PC-9 (cell line): ENCODE results near the gene BCL11A. TPM values are rescaled to one million over a fixed set of nuclear protein-coding genes. Genes with fewer than 3 reads are reported as not detected.

Experiments
- BruUV-seq: library from RNA; stranded (reverse); fragments of 400-500 nt; replicated peaks from 2 replicates; lab custom pipeline; 2021; lab: Mats Ljungman, UMichigan
- CTCF ChIA-PET: fragments of 300-600 bp; sonication (Branson Sonifier 250); formaldehyde crosslinking; loops from one replicate; lab custom pipeline; 2022; ENCODE audit warnings: antibody characterized with exemption; lab: Charles Lee
- POLR2A ChIA-PET: fragments of 300-600 bp; sonication (Branson Sonifier 250); formaldehyde crosslinking; loops from one replicate; lab custom pipeline; 2022; ENCODE audit warnings: antibody characterized with exemption; ENCODE audit not compliant: unreplicated experiment; lab: Charles Lee
- DNase-seq, 2 experiments: peaks; one replicate each; pipeline versions ENCODE4 v3.0.0 to v3.0.0-alpha.2; 2015 to 2022; ENCODE audit warnings: mixed read lengths in 1 of 2
- H2AFZ ChIP-seq: fragments of 200-600 bp; sonication (generic); 2 replicates; pipeline ENCODE4 v1.8.1; 2017; ENCODE audit warnings: antibody characterized with exemption
- H3F3A ChIP-seq: fragments of 200-600 bp; sonication (generic); 2 replicates; pipeline ENCODE4 v1.8.1; 2017; ENCODE audit warnings: antibody characterized with exemption, mild to moderate bottlenecking, low read depth; ENCODE audit not compliant: insufficient read depth
- H3K27ac ChIP-seq: fragments of 200-600 bp; sonication (generic); 2 replicates; pipeline ENCODE4 v1.6.1; 2016; ENCODE audit warnings: mixed run types
- H3K27me3 ChIP-seq: fragments of 200-600 bp; sonication (generic); 2 replicates; pipeline ENCODE4 v1.6.1; 2016; ENCODE audit warnings: low read depth, mixed run types; ENCODE audit not compliant: insufficient read depth
- H3K36me3 ChIP-seq: fragments of 200-600 bp; sonication (generic); 2 replicates; pipeline ENCODE4 v1.6.1; 2016; ENCODE audit warnings: low read depth, mixed run types
- H3K4me1 ChIP-seq: fragments of 200-600 bp; sonication (generic); replicated peaks from 2 replicates; pipeline ENCODE4 v1.6.1; 2016; ENCODE audit warnings: mixed run types; ENCODE audit not compliant: insufficient read depth
- H3K4me2 ChIP-seq: fragments of 200-600 bp; sonication (generic); 2 replicates; pipeline ENCODE4 v1.6.1; 2017; ENCODE audit warnings: mixed run types
- H3K4me3 ChIP-seq: fragments of 200-600 bp; sonication (generic); 2 replicates; pipeline ENCODE4 v1.6.1; 2016; ENCODE audit warnings: mixed run types
- H3K79me2 ChIP-seq: fragments of 200-600 bp; sonication (generic); 2 replicates; pipeline ENCODE4 v1.6.1; 2017; ENCODE audit warnings: low read depth, mixed run types
- H3K9me2 ChIP-seq: fragments of 200-600 bp; sonication (generic); 2 replicates; pipeline ENCODE4 v1.8.1; 2017; ENCODE audit warnings: mild to moderate bottlenecking; ENCODE audit not compliant: insufficient read depth
- H3K9me3 ChIP-seq: fragments of 200-600 bp; sonication (generic); 2 replicates; pipeline ENCODE4 v1.8.1; 2016; ENCODE audit warnings: low read depth; ENCODE audit not compliant: insufficient read depth
- H4K20me1 ChIP-seq: fragments of 200-600 bp; sonication (generic); 2 replicates; pipeline ENCODE4 v1.8.1; 2017; ENCODE audit not compliant: insufficient read depth
- CTCF ChIP-seq: fragments of 200-600 bp; sonication (generic); conservative IDR thresholded peaks from 2 replicates; pipeline ENCODE4 v1.6.1; 2017; ENCODE audit warnings: mixed run types, antibody characterized with exemption, mild to moderate bottlenecking, moderate library complexity
- EZH2 ChIP-seq: fragments of 200-600 bp; sonication (generic); IDR thresholded peaks from 2 replicates; pipeline ENCODE4 v1.8.0; 2017; ENCODE audit warnings: antibody characterized with exemption, low read depth
- intact Hi-C: fragments of 100-400 bp; cut with micrococcal nuclease; formaldehyde crosslinking; loops from one replicate; pipeline ENCODE4 v1.10.0; 2022; ENCODE audit not compliant: unreplicated experiment
- total RNA-seq: library from RNA; stranded (reverse); gene quantifications from 2 replicates; pipeline ENCODE4 v1.2.3, GENCODE V29; 2021

BCL11A gene
- total RNA-seq, 1 experiment from 2014 or later = not detected

GRCh38 chr2:60438653-60439052 is 114.8 kb downstream of the BCL11A start:
- no peaks in the 10 kb centered on the region for H3K36me3 ChIP-seq
- no peaks in the 10 kb centered on the region for H3K9me2 ChIP-seq
- no TSS peak for BruUV-seq
- H2AFZ ChIP-seq = 0 out of 2 replicates have a peak overlapping the region, but pooled peaks have one; percentile 35
- TF ChIP-seq EZH2 (no peak), CTCF (no peak)
- intact Hi-C loops = loop anchor here (10.0 kb wide), 1 partner anchor 216 kb away; no protein-coding TSS in a partner anchor
- no peak for DNase-seq
- no peaks in the 10 kb centered on the region for H3K4me1 ChIP-seq
- no peaks in the 10 kb centered on the region; the same call in 1 of the 2 replicates for H3K9me3 ChIP-seq
- CTCF ChIA-PET = no interaction called here
- no peak overlapping the region for H3K4me3 ChIP-seq
- H3K27ac ChIP-seq = no peak overlapping the region
- H3K79me2 ChIP-seq = no peaks in the 10 kb centered on the region
- H3F3A ChIP-seq = no peaks in the 10 kb centered on the region
- H3K27me3 ChIP-seq = peaks cover 74% of the 10 kb centered on the region
- no peak overlapping the region for H3K4me2 ChIP-seq
- no peaks in the 10 kb centered on the region for H4K20me1 ChIP-seq
- POLR2A ChIA-PET = no interaction called here

GRCh38 chr2:60438131-60438530 is 115.3 kb downstream of the BCL11A start:
- intact Hi-C loops = loop anchor here (10.0 kb wide), 1 partner anchor 217 kb away; no protein-coding TSS in a partner anchor
- no peak for TF ChIP-seq CTCF
- TF ChIP-seq EZH2 = no peak
- CTCF ChIA-PET = no interaction called here
- no peaks in the 10 kb centered on the region for H3K79me2 ChIP-seq
- BruUV-seq = no TSS peak
- no peak overlapping the region for H3K4me3 ChIP-seq
- no peak overlapping the region for H3K4me2 ChIP-seq
- no peaks in the 10 kb centered on the region for H3F3A ChIP-seq
- H4K20me1 ChIP-seq = 0 out of 2 replicates have a peak, but pooled peaks cover 3% of the 10 kb centered on the region
- 0 out of 2 replicates have a peak overlapping the region, but pooled peaks have one; percentile 35 for H2AFZ ChIP-seq
- no peaks in the 10 kb centered on the region for H3K9me2 ChIP-seq
- H3K36me3 ChIP-seq = no peaks in the 10 kb centered on the region
- no peaks in the 10 kb centered on the region for H3K4me1 ChIP-seq
- H3K27ac ChIP-seq = no peak overlapping the region
- DNase-seq = no peak
- H3K9me3 ChIP-seq = no peaks in the 10 kb centered on the region; the same call in 1 of the 2 replicates
- POLR2A ChIA-PET = interaction anchor here (0.6 kb wide), 1 partner anchor 671 kb away, joined by 14 read pairs; no protein-coding TSS in a partner anchor
- peaks cover 74% of the 10 kb centered on the region for H3K27me3 ChIP-seq

GRCh38 chr2:60437080-60437696 is 116.3 kb downstream of the BCL11A start:
- Histone ChIP-seq H3K4me2 (no peak overlapping the region), H3F3A (no peaks in the 10 kb centered on the region), H3K9me2 (no peaks in the 10 kb centered on the region), H3K4me1 (no peaks in the 10 kb centered on the region), H3K27ac (no peak overlapping the region), H4K20me1 (0 out of 2 replicates have a peak, but pooled peaks cover 4% of the 10 kb centered on the region), H3K9me3 (no peaks in the 10 kb centered on the region; the same call in 1 of the 2 replicates), H3K27me3 (peaks cover 72% of the 10 kb centered on the region), H2AFZ (no peak overlapping the region), H3K36me3 (no peaks in the 10 kb centered on the region), H3K4me3 (no peak overlapping the region), H3K79me2 (no peaks in the 10 kb centered on the region)
- no peak for DNase-seq
- BruUV-seq = no TSS peak
- POLR2A ChIA-PET = no interaction called here
- CTCF ChIA-PET = no interaction called here
- intact Hi-C loops = loop anchor here (10.0 kb wide), 1 partner anchor 218 kb away; no protein-coding TSS in a partner anchor
- TF ChIP-seq CTCF (no peak), EZH2 (no peak)
